CD4-positive, alpha-beta T cell treated with Interleukin-12 subunit alpha and Interleukin-12 subunit beta, for 1 hour (primary cell): ENCODE results near the gene FOXD4L3.
"Not testable (repeated sequence)": the region's sequence is repeated elsewhere in the genome, so short reads cannot be mapped to it uniquely, and the experiment has no call there.

Experiments
- DNase-seq: peaks from one replicate; pipeline ENCODE4 v3.0.0-alpha.2; 2020

The FOXD4L3 gene

GRCh38 chr9:68351689-68352088 lies 49.0 kb downstream of the FOXD4L3 start:
- not testable (repeated sequence) for DNase-seq
